Activated CD8-positive, alpha-beta T cell treated with anti-CD3 and anti-CD28 coated beads, Interleukin-2, amount 10 ng/mL, durations not matched to agents 7 days and 5 days (primary cell): ENCODE data around the gene MAP3K10. TPM values are rescaled to one million over a fixed set of nuclear protein-coding genes. Genes with fewer than 3 reads are reported as not detected.
"Not testable (repeated sequence)": the region's sequence is repeated elsewhere in the genome, so short reads cannot be mapped to it uniquely, and the experiment has no call there.

Experiments used
- ATAC-seq: fragments of 150-1000 bp; cut with Tn5 transposase; one replicate; pipeline ENCODE4 v1.10.0; 2021; ENCODE audit warnings: moderate library complexity
- CTCF ChIA-PET: fragments of 350-600 bp; sonication (Branson Sonifier 250); formaldehyde crosslinking; loops from one replicate; lab custom pipeline; 2021; ENCODE audit warnings: antibody characterized with exemption; lab: Charles Lee
- POLR2A ChIA-PET: fragments of 350-600 bp; sonication (Branson Sonifier 250); formaldehyde crosslinking; loops from one replicate; lab custom pipeline; 2021; ENCODE audit warnings: antibody characterized with exemption; lab: Charles Lee
- DNase-seq: peaks from one replicate; pipeline ENCODE4 v3.0.0-alpha.2; 2020
- H3K27ac Mint-ChIP-seq: one replicate; pipeline ENCODE4 v1.8.0; 2021; ENCODE audit warnings: mild to moderate bottlenecking, mixed read lengths
- H3K27me3 Mint-ChIP-seq: one replicate; pipeline ENCODE4 v1.8.0; 2021; ENCODE audit warnings: low read depth, mixed read lengths
- H3K36me3 Mint-ChIP-seq: one replicate; pipeline ENCODE4 v1.8.0; 2021; ENCODE audit warnings: low read depth, mixed read lengths
- H3K4me1 Mint-ChIP-seq: one replicate; pipeline ENCODE4 v1.8.0; 2021; ENCODE audit warnings: low read depth, mixed read lengths
- H3K4me3 Mint-ChIP-seq: one replicate; pipeline ENCODE4 v1.8.0; 2021; ENCODE audit warnings: mild to moderate bottlenecking, mixed read lengths
- H3K9me3 Mint-ChIP-seq: one replicate; pipeline ENCODE4 v1.8.0; 2022; ENCODE audit warnings: mixed read lengths; ENCODE audit not compliant: insufficient read depth
- total RNA-seq, 2 experiments: library from RNA; stranded (reverse); gene quantifications; one replicate each; pipeline ENCODE4 v1.2.3, GENCODE V29; 2021

The MAP3K10 gene
- total RNA-seq, 2 experiments from 2014 or later, result 16.2 to 18.4 TPM

- Mint-ChIP-seq H3K9me3 (no peaks in the 10 kb centered on the region), H3K36me3 (no peaks in the 10 kb centered on the region), H3K4me1 (peaks cover 9% of the 10 kb centered on the region), H3K4me3 (no peak overlapping the region), H3K27me3 (no peaks in the 10 kb centered on the region), H3K27ac (no peak overlapping the region)
- ChIA-PET CTCF (interaction anchor here (1.7 kb wide), 1 partner anchor 11 kb away, joined by 4 read pairs; no protein-coding TSS in a partner anchor), POLR2A (no interaction called here)
- no peak for DNase-seq
- ATAC-seq, result no peak
Measured at GRCh38 chr19:40154121-40154680, 37.0 kb upstream of the MAP3K10 start.

DNA sequence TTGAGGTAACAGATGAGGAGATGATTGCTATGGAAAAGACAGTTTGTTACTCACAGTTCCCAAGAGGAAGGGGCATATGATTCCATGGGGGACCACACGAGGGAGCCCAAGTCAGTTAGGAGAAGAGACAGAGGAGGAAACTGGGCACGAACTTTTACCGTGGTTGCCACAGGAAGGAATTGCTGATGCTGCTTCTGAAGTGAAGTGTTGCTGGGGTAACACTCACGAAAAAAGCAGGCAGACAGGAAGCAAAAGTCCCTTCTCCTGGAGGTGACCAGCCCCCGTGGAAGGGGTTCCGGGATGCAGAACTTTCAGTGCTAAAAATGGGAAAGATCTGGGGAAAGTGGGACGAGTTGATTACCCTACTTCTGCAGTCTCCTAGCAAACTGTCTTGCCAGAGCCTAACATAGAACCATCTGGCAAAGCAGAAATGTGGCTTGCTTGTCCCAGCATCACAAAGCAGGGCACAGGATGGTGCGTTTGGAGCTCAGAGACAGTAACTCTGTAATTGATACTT lies 35.4 kb upstream of the MAP3K10 start:
- DNase-seq (no peak), ATAC-seq (no peak)
- H3K27ac Mint-ChIP-seq, result no peak overlapping the region
- H3K27me3 Mint-ChIP-seq, result no peaks in the 10 kb centered on the region
- H3K4me1 Mint-ChIP-seq, result peaks cover 9% of the 10 kb centered on the region
- ChIA-PET POLR2A (no interaction called here), CTCF (interaction anchor here (0.9 to 1.0 kb wide), 2 partner anchors 12 to 16 kb away, joined by 4 to 5 read pairs; no protein-coding TSS in a partner anchor)
- no peaks in the 10 kb centered on the region for H3K36me3 Mint-ChIP-seq
- H3K4me3 Mint-ChIP-seq, result no peak overlapping the region
- H3K9me3 Mint-ChIP-seq, result no peaks in the 10 kb centered on the region

DNA sequence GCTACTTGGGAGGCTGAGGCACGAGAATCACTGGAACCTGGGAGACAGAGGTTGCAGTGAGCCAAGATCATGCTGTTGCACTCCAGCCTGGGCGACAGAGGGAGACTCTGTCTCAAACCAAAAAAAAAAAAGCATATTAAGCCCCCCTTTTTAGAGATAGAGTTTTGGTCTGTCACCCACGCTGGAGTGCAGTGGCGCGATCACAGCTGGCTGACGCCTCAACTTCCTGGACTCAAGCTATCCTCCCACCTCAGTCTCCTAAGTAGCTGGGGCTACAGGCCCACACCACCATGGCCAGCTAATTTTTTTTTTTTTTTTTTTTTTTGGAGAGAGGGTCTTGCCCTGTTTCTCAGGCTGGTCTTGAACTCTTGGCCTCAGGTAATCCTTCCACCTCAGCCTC lies 34.2 kb upstream of the MAP3K10 start:
- H3K36me3 Mint-ChIP-seq, result no peaks in the 10 kb centered on the region
- no peaks in the 10 kb centered on the region for H3K27me3 Mint-ChIP-seq
- no peak for DNase-seq
- peaks cover 9% of the 10 kb centered on the region for H3K4me1 Mint-ChIP-seq
- no peak overlapping the region for H3K27ac Mint-ChIP-seq
- ChIA-PET CTCF (interaction anchor here (0.9 to 1.1 kb wide), 4 partner anchors 8 to 365 kb away, joined by 3 to 6 read pairs (median 4); no protein-coding TSS in a partner anchor), POLR2A (interaction anchor here (0.6 kb wide), 1 partner anchor 19 kb away, joined by 3 read pairs; no protein-coding TSS in a partner anchor)
- no peaks in the 10 kb centered on the region for H3K9me3 Mint-ChIP-seq
- ATAC-seq, result no peak
- H3K4me3 Mint-ChIP-seq, result no peak overlapping the region

GRCh38 chr19:40159744-40160143 lies 31.5 kb upstream of the MAP3K10 start:
- Mint-ChIP-seq H3K27ac (no peak overlapping the region), H3K9me3 (no peaks in the 10 kb centered on the region), H3K4me1 (peaks cover 18% of the 10 kb centered on the region), H3K4me3 (no peak overlapping the region), H3K36me3 (no peaks in the 10 kb centered on the region), H3K27me3 (no peaks in the 10 kb centered on the region)
- ATAC-seq, result no peak
- ChIA-PET POLR2A (no interaction called here), CTCF (interaction anchor here (0.8 to 1.3 kb wide), 2 partner anchors 14 to 20 kb away, joined by 3 to 6 read pairs; no protein-coding TSS in a partner anchor)
- DNase-seq, result no peak

DNA sequence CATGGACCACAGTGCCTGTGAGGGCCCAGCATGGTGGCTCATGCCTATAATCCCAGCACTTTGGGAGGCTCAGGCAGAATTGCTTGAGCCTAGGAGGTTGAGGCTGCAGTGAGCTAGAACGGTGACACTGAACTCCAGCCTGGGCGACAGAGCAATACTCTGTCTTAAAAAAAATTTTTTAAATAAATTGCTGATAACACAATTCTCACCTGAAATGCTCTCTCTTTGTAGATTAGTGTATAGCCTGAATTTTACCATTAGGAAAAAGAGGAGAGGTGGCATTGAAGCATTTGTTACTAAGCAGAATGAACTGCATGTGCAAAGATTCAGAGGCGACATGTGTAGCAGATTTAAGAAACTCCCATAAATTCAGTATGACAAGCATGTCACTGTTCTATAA lies 29.1 kb upstream of the MAP3K10 start:
- ChIA-PET CTCF (interaction anchor here (1.4 kb wide), 1 partner anchor 16 kb away, joined by 4 read pairs; no protein-coding TSS in a partner anchor), POLR2A (no interaction called here)
- no peak overlapping the region for H3K4me3 Mint-ChIP-seq
- no peaks in the 10 kb centered on the region for H3K36me3 Mint-ChIP-seq
- no peaks in the 10 kb centered on the region for H3K9me3 Mint-ChIP-seq
- ATAC-seq (no peak), DNase-seq (no peak)
- peaks cover 15% of the 10 kb centered on the region for H3K4me1 Mint-ChIP-seq
- H3K27ac Mint-ChIP-seq, result no peak overlapping the region
- no peaks in the 10 kb centered on the region for H3K27me3 Mint-ChIP-seq

DNA sequence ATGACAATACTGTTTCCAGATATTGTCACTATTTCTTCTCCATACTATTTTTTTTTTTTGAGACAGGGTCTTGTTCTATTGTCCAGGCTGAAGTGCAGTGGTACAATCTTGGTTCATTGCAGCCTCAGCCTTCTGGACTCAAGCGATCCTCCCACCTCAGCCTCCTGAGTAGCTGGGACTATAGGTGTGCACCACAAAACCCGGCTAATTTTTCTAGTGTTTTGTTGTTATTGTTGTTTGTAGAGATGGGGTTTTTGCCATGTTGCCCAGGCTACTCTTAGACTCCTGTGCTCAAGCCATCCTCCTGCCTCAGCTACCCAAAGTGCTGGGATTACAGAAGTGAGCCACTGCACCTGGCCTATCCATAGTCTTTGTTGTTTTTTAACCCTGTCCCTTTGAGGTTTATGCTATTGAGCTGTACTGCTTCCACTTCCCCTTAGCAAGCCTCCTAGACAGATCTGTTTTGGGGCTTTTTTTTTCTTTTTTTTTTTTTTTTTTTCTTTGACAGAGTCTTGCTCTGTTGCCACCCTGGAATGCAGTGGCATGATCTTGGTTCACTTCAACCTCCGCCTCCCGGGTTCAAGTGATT lies 27.6 kb upstream of the MAP3K10 start:
- DNase-seq (no peak), ATAC-seq (peak; percentile 68)
- Mint-ChIP-seq H3K36me3 (no peaks in the 10 kb centered on the region), H3K27me3 (no peaks in the 10 kb centered on the region), H3K9me3 (no peaks in the 10 kb centered on the region), H3K4me3 (no peak overlapping the region), H3K4me1 (peaks cover 15% of the 10 kb centered on the region), H3K27ac (peak overlapping the region; percentile 61)
- CTCF ChIA-PET, result interaction anchor here (0.8 to 1.8 kb wide), 3 partner anchors 11 to 371 kb away, joined by 3 to 6 read pairs (median 4); no protein-coding TSS in a partner anchor
- POLR2A ChIA-PET, result no interaction called here

DNA sequence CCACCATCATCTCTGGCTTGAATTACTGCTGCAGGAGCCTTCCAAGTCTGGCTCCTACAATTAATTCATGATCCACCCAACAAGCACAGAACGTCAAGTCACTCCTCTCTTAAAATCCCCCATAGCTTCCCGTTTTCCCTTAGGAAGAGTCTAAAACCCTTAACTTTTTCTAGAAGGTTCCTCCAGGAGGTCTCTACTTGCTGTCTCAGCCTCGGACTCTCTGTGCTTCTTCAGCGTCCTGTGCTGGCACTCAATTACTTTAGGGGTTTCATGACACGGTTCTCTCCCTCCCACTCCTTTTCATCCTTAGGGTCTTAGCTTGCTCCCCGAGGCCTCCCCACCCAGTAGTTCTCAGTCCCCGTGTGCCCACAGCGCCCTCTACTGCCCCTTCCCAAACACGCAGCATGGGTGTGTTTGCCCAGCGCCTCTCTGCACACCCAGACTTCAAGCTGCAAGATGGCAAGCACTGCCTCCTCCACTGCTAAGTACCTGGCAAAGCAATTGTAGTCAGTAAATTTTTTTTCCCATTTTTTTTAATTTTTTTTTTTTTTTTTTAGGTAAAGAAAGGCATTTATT lies 25.8 kb upstream of the MAP3K10 start:
- Mint-ChIP-seq H3K36me3 (no peaks in the 10 kb centered on the region), H3K4me3 (no peak overlapping the region), H3K9me3 (no peaks in the 10 kb centered on the region), H3K27me3 (no peaks in the 10 kb centered on the region), H3K27ac (no peak overlapping the region), H3K4me1 (peaks cover 15% of the 10 kb centered on the region)
- peak; percentile 69 for ATAC-seq
- ChIA-PET POLR2A (no interaction called here), CTCF (interaction anchor here (0.6 to 1.8 kb wide), 22 partner anchors 9 to 674 kb away, joined by 3 to 32 read pairs (median 4); partner anchors contain the start of genes PSMC4 and TTC9B)
- peak; percentile 77 for DNase-seq

GRCh38 chr19:40169482-40170302 lies 21.5 kb upstream of the MAP3K10 start:
- H3K4me3 Mint-ChIP-seq, H3K27ac Mint-ChIP-seq, POLR2A ChIA-PET, H3K9me3 Mint-ChIP-seq, DNase-seq, H3K4me1 Mint-ChIP-seq, H3K27me3 Mint-ChIP-seq, CTCF ChIA-PET, ATAC-seq, H3K36me3 Mint-ChIP-seq: not testable (repeated sequence)

DNA sequence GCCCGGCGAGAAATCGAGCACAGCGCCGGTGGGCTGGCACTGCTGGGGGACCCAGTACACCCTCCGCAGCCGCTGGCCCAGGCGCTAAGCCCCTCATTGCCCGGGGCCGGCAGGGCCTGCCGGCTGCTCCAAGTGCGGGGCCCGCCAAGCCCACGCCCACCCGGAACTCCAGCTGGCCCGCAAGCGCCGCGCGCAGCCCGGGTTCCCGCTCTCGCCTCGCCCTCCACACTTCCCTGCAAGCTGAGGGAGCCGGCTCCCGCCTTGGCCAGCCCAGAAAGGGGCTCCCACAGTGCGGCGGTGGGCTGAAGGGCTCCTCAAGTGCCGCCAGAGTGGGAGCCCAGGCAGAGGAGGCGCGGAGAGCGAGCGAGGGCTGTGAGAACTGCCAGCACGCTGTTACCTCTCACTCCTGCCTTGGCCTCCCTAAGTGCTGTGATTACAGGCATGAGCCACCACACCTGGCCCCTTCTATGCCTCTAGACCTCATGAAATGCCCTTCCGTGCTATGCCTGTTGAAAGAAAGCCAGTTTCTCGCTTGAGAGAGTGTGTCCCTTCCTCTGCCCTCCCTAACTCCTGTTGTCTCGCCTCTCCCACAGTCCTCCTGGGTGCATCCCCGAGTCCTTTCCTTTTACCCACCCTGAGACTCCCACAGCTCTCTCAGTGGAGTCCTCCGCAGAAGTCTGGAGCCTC lies 20.8 kb upstream of the MAP3K10 start:
- H3K9me3 Mint-ChIP-seq, H3K27ac Mint-ChIP-seq, H3K4me1 Mint-ChIP-seq, H3K4me3 Mint-ChIP-seq, ATAC-seq, CTCF ChIA-PET, POLR2A ChIA-PET, H3K36me3 Mint-ChIP-seq, DNase-seq, H3K27me3 Mint-ChIP-seq: not testable (repeated sequence)

DNA sequence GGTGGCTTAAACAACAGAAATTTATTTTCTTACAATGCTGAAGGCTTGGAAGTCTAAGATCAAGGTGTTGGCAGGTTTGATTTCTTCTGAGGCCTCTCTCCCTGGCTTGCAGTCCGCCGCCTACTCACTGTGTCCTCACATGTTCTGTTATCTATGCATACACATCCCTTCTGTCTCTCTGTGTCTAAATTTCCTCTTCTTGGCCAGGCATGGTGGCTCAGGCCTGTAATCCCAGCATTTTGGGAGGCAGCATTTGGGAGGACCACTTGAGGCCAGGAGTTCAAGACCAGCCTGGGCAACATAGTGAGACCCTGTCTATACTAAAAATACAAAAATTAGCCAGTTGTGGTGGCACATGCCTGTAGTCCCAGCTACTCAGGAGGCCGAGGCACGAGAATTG lies 19.9 kb upstream of the MAP3K10 start:
- POLR2A ChIA-PET, result not testable (repeated sequence)

GRCh38 chr19:40174092-40174491 lies 17.1 kb upstream of the MAP3K10 start:
- no peak overlapping the region for H3K27ac Mint-ChIP-seq
- no peak for ATAC-seq
- DNase-seq, result no peak
- CTCF ChIA-PET, result interaction anchor here (0.6 to 3.1 kb wide), 5 partner anchors 9 to 330 kb away, joined by 3 to 15 read pairs (median 3); no protein-coding TSS in a partner anchor
- no peaks in the 10 kb centered on the region for H3K9me3 Mint-ChIP-seq
- H3K4me3 Mint-ChIP-seq, result no peak overlapping the region
- POLR2A ChIA-PET, result interaction anchor here (0.6 kb wide), 1 partner anchor 26 kb away, joined by 4 read pairs; no protein-coding TSS in a partner anchor
- H3K27me3 Mint-ChIP-seq, result no peaks in the 10 kb centered on the region
- H3K4me1 Mint-ChIP-seq, result no peaks in the 10 kb centered on the region
- no peaks in the 10 kb centered on the region for H3K36me3 Mint-ChIP-seq

More for the DNA sequence above, 19.9 kb upstream of the MAP3K10 start:
- H3K27me3 Mint-ChIP-seq, DNase-seq, H3K4me1 Mint-ChIP-seq, H3K4me3 Mint-ChIP-seq, H3K9me3 Mint-ChIP-seq, H3K36me3 Mint-ChIP-seq, ATAC-seq, H3K27ac Mint-ChIP-seq, CTCF ChIA-PET: not testable (repeated sequence)
